ENCODE results near the gene ADTRP.

Gene ADTRP

GRCh38 chr6:11778648-11779328 lies at the start of gene ADTRP:
Gene ADTRP (minus strand): TSS chr6:11778803. CDS start chr6:11778759, 44 bp downstream.
- H3K27me3 ChIP-seq = no peaks in the 10 kb centered on the region
- no peak within 1 kb of the TSS for H3K27ac ChIP-seq
- no peaks in the 10 kb centered on the region for H3K9me3 ChIP-seq
- H3K4me3 ChIP-seq (ENCODE audit: low read depth in 1 of 2, low read length in 1 of 2) = no peak within 1 kb of the TSS
- peaks cover 0 to 4% of the 10 kb centered on the region in 2 experiments for H3K4me1 ChIP-seq (ENCODE audit: control insufficient read depth in 1 of 2, insufficient read depth in 1 of 2, low read depth in 1 of 2, low read length in 1 of 2)
- no peak for TF ChIP-seq CTCF (IDR thresholded peaks at IDR 0.05)
- H3K36me3 ChIP-seq = no peaks in the 10 kb centered on the region

- no peak for TF ChIP-seq CTCF (IDR thresholded peaks at IDR 0.05)
- no peak overlapping the region for H3K27ac ChIP-seq
- no peaks in the 10 kb centered on the region for H3K4me1 ChIP-seq (ENCODE audit: control insufficient read depth in 1 of 2, insufficient read depth in 1 of 2, low read depth in 1 of 2, low read length in 1 of 2)
- H3K27me3 ChIP-seq = no peaks in the 10 kb centered on the region
- no peak overlapping the region for H3K4me3 ChIP-seq (ENCODE audit: low read depth in 1 of 2, low read length in 1 of 2)
- no peaks in the 10 kb centered on the region for H3K9me3 ChIP-seq
- H3K36me3 ChIP-seq = no peaks in the 10 kb centered on the region
Observed at GRCh38 chr6:11826779-11827178, 48.2 kb upstream of the ADTRP start.

GRCh38 chr6:11824986-11825385 lies 46.4 kb upstream of the ADTRP start:
- Histone ChIP-seq H3K4me1 (ENCODE audit: control insufficient read depth in 1 of 2, insufficient read depth in 1 of 2, low read depth in 1 of 2, low read length in 1 of 2) (no peaks in the 10 kb centered on the region), H3K27me3 (no peaks in the 10 kb centered on the region), H3K36me3 (no peaks in the 10 kb centered on the region), H3K4me3 (ENCODE audit: low read depth in 1 of 2, low read length in 1 of 2) (no peak overlapping the region), H3K9me3 (no peaks in the 10 kb centered on the region), H3K27ac (no peak overlapping the region)
- no peak for TF ChIP-seq CTCF (IDR thresholded peaks at IDR 0.05)

GRCh38 chr6:11822346-11822745 lies 43.7 kb upstream of the ADTRP start:
- no peaks in the 10 kb centered on the region for H3K36me3 ChIP-seq
- H3K27ac ChIP-seq = no peak overlapping the region
- no peak for TF ChIP-seq CTCF (IDR thresholded peaks at IDR 0.05)
- no peaks in the 10 kb centered on the region for H3K9me3 ChIP-seq
- H3K27me3 ChIP-seq = no peaks in the 10 kb centered on the region
- H3K4me3 ChIP-seq (ENCODE audit: low read depth in 1 of 2, low read length in 1 of 2) = no peak overlapping the region
- H3K4me1 ChIP-seq (ENCODE audit: control insufficient read depth in 1 of 2, insufficient read depth in 1 of 2, low read depth in 1 of 2, low read length in 1 of 2) = no peaks in the 10 kb centered on the region

- Histone ChIP-seq H3K9me3 (no peaks in the 10 kb centered on the region), H3K36me3 (no peaks in the 10 kb centered on the region), H3K4me3 (ENCODE audit: low read depth in 1 of 2, low read length in 1 of 2) (no peak overlapping the region), H3K27me3 (no peaks in the 10 kb centered on the region), H3K27ac (no peak overlapping the region), H3K4me1 (ENCODE audit: control insufficient read depth in 1 of 2, insufficient read depth in 1 of 2, low read depth in 1 of 2, low read length in 1 of 2) (no peaks in the 10 kb centered on the region)
- TF ChIP-seq CTCF (IDR thresholded peaks at IDR 0.05) = no peak
Observed at GRCh38 chr6:11821781-11822180, 43.2 kb upstream of the ADTRP start.

Data from neutrophil (primary cell).